ENCODE data around the gene GPX3.
A peak's percentile ranks its signal among the peaks of the same experiment; 100 is the strongest.

The GPX3 gene

DNA sequence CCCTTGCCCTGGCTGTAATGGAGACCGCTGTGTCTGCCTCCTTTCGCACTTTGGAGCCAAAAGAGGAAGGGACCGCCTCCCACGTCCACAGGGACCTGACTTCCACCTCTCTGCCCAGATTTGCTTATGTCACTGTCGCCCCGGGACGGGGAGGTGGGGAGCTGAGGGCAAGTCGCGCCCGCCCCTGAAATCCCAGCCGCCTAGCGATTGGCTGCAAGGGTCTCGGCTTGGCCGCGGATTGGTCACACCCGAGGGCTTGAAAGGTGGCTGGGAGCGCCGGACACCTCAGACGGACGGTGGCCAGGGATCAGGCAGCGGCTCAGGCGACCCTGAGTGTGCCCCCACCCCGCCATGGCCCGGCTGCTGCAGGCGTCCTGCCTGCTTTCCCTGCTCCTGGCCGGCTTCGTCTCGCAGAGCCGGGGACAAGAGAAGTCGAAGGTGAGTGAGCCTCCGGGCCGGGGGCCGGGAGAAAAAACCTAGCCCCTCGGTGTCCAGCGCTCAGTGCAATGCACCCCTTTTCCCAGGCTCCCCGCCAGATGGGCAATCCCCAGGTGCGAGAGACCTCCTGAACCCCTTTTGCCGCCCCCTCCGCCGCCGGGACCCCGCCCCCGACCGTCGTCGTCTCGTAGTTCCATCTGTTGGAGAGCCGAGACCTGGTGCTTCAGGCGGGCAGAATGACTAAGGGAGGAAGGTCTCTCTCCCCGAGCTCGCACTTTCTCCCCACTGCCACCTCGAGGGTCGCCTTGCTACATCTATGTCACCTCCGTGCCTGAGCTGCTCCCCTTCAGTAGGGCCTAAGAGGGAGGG, at the start of gene GPX3:
Gene GPX3, plus strand, starts transcription at position 288 of the 807 bp plus-strand sequence. Its CDS starts 64 bp downstream, at position 352.
- peak; percentile 71 for DNase-seq

GRCh38 chr5:150978590-150978989, 41.8 kb upstream of the GPX3 start:
- DNase-seq, result no peak

- peak; percentile 13 for DNase-seq
Measured at GRCh38 chr5:150987746-150988145, 32.6 kb upstream of the GPX3 start.

GRCh38 chr5:150989695-150990094, 30.7 kb upstream of the GPX3 start:
- no peak for DNase-seq

GRCh38 chr5:150992705-150993104, 27.7 kb upstream of the GPX3 start:
- no peak for DNase-seq

GRCh38 chr5:150993422-150993821, 27.0 kb upstream of the GPX3 start:
- DNase-seq, result no peak

DNA sequence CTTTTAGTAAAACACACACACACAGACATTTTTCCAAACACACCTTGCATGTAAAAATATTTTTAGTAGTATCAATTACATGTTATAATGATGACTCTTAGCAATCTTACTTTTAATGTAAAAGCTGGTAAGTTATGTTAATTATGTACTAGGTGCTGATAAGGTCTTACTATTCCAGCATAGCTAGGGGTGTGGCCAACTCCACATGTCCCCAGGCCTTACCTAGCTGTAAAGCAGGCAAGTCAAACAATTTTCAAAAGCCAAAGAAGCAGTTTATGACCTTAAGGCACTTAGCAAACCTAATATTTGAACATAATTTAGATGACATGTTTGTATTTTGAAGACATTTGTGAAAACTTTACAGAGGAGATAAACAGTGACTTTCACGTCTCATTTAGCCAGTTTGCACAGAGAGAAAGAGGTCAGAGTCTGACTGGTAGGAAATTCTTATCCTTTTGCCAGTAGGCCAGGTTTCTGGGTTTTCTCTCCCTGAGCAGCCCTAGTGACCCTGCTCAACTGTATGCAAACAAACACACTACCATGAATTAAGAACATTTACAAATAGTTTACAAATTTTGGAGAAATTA, 26.5 kb upstream of the GPX3 start:
- no peak for DNase-seq

GRCh38 chr5:150999704-151000442, 20.5 kb upstream of the GPX3 start:
- no peak for DNase-seq

- DNase-seq, result no peak
Measured at GRCh38 chr5:151001436-151001835, 19.0 kb upstream of the GPX3 start.

DNA sequence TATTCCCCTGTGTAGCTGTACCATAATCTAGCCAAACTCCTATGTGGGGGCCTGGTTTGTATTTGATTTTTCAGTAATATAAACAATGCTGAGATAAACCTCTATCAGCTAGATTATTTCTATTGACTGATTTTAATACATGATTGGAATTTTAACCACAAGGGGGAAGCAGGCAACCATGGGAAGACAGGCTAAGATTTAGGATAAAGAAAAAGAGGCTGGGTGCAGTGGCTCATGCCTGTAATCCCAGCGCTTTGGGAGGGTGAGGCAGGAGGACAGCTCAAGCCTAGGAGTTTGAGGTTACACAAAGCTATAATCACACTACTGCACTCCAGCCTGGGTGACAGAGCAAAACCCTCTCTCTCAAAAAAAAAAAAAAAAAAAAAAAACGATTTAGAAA, 18.1 kb upstream of the GPX3 start:
- DNase-seq, result peak; percentile 15

DNA sequence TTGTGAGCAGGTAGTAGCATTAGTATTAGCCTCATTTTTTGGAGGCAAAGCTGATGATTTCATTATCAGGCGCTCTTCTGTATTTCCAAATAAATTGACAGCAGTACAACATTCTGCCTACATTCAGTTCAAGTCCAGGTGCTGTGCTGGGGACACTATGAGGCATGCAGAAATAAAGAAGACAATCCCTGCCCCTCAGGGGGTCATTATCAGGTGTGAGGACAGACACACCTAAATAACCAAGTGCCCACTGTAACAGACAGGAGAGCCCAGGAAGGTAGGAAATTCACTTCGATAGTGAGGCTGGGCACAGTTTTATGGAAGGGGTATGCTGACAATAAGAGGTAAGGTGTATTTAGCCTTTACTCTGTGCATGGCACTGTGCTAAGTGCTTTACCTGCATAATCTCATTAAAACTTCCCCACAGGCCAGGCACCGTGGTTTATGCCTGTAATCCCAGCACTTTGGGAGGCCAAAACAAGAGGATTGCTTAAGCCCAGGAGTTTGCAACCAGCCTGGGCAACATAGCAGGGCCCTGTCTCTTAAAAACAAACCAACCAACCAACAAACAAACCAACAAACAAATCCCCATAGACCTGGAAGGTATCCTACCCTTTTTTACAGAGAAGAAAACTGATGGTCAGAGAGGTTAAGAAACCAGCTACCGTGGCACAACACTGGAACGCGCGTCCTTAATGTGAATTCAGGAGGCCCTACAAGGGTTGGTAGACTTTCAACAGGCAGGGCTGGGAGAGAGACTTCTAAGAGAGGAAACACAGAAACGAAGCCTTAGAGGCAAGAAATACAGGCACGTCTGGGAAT, 17.5 kb upstream of the GPX3 start:
- no peak for DNase-seq

DNA sequence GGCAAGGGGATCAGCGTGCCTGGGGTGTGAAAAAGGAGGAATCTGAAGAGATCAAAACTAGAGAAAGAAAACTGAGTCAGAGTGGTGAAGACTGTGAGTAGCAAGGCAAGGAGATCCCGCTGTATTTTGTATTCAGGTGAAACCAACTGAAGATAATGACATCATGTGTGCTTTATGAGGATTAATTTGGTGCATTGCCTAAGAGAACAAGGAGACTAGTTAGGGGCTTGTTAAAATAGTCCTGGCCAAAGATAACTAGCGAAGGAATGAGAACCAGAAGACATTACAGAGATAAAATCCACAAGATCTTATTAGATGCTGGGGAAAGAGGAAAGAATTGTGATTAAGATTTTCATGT, 16.9 kb upstream of the GPX3 start:
- DNase-seq, result no peak

GRCh38 chr5:151004499-151004898, 15.9 kb upstream of the GPX3 start:
- no peak for DNase-seq

GRCh38 chr5:151005187-151005949, 15.0 kb upstream of the GPX3 start:
- DNase-seq, result no peak

GRCh38 chr5:151005950-151006576, 14.3 kb upstream of the GPX3 start:
- DNase-seq, result no peak

- no peak for DNase-seq
Measured at GRCh38 chr5:151006704-151007334, 13.6 kb upstream of the GPX3 start.

DNA sequence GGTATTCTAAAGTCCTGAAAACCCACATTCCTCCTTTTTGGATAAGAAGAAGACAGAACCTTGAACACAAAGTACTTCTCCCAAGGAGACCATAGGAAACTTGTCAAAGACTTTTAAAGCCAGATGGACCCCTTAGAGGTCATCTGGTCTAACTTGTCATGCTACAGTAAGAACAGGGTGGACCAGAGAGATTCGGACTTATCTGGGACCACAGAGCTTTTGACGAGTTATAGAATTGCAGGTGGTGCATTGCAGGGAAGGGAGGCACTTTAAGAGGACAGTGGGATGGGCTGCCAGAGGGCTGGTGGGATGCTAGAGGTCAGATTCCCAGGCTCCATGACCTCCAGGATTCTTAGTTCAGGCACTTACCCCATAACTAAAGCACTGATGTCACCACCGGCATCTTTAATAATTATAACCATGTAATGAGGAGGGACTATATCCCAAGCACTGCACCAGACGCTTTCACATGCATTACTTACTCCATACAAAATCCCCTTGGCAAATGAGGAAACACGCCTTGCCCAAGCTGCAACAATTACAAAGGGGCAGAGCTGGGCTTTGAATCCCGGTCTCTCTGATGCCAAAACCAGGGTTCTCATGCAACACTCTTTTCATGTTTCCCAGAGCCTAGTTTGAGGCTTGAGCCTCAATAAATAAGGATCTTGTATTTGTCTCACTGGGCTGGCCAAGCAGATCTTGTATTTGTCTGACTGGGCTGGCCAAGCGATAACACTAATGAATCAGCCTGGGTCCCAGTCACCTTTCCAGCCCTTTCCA, 12.8 kb upstream of the GPX3 start:
- DNase-seq, result no peak

- DNase-seq, result no peak
Measured at GRCh38 chr5:151008210-151008491, 12.2 kb upstream of the GPX3 start.

GRCh38 chr5:151008906-151009305, 11.5 kb upstream of the GPX3 start:
- DNase-seq, result no peak

DNA sequence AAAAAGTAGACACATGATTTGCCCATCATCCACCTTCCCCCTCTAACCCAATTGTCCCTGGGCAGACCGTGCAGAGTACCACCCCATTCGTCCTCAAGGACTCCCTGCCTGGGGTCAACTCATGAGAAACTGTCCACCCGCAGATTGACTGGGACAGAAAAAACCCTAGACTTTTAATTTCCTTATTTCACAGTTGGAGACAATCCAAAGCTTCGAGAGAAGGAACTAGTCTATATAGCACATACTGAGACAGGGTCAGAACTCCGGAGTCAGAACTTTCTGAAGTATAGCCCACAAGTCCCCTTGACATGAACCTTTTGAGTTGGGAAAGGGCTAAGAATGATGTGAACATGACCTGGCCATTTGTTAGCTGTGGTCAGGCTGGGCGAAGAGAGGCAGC, 7.5 kb upstream of the GPX3 start:
- DNase-seq, result no peak
